GM12872 (cell line): Measurements from ENCODE around the gene RNF13.

Experiments
- CTCF ChIP-seq: IDR thresholded peaks from 3 replicates; pipeline ENCODE4 v1.5.1; 2011; ENCODE audit warnings: low read depth, mild to moderate bottlenecking, low read length, moderate library complexity; ENCODE audit not compliant: insufficient read depth

Gene RNF13

GRCh38 chr3:149830902-149831301, 17.9 kb downstream of the RNF13 start:
- TF ChIP-seq CTCF: no peak

- TF ChIP-seq CTCF: no peak
Measured at GRCh38 chr3:149831321-149831720, 18.3 kb downstream of the RNF13 start.

- TF ChIP-seq CTCF: no peak
Measured at GRCh38 chr3:149832086-149832485, 19.1 kb downstream of the RNF13 start.

GRCh38 chr3:149833241-149833640, 20.2 kb downstream of the RNF13 start:
- no peak for TF ChIP-seq CTCF

GRCh38 chr3:149839896-149840295, 26.9 kb downstream of the RNF13 start:
- no peak for TF ChIP-seq CTCF

GRCh38 chr3:149843502-149843901, 30.5 kb downstream of the RNF13 start:
- TF ChIP-seq CTCF: no peak

GRCh38 chr3:149844091-149844490, 31.1 kb downstream of the RNF13 start:
- no peak for TF ChIP-seq CTCF
